Measurements from ENCODE around the gene CHD3. TPM values are rescaled to one million over a fixed set of nuclear protein-coding genes. Genes with fewer than 3 reads are reported as not detected.
A peak's percentile ranks its signal among the peaks of the same experiment; 100 is the strongest.

CHD3 gene
- total and polyA plus RNA-seq, 2 of the 13 experiments (the other 11 are each of a cell fraction or from before 2014, with no cell fraction given): 2.7 to 3.7 TPM

- TF ChIP-seq TBL1XR1 (IDR thresholded peaks at IDR 0.05; ENCODE audit: borderline replicate concordance, low read length, partially characterized antibody) (no peak), KLF16 (CRISPR knock-in tag; IDR thresholded peaks at IDR 0.05) (peak in 1 of 2 experiments; percentile 84; a peak in 2 of 4 replicates), RBFOX2 (IDR thresholded peaks at IDR 0.05; ENCODE audit: low read depth, low read length) (0 out of 2 replicates have a peak, but pooled peaks have one; percentile 38), TFDP1 (CRISPR knock-in tag; IDR thresholded peaks at IDR 0.05; ENCODE audit: borderline replicate concordance) (peak; percentile 91; the same call in 1 of the 2 replicates), E2F2 (CRISPR knock-in tag; IDR thresholded peaks at IDR 0.05; ENCODE audit: borderline replicate concordance) (peak; percentile 52; the same call in 1 of the 2 replicates), FLYWCH1 (CRISPR knock-in tag; IDR thresholded peaks at IDR 0.05) (0 out of 2 replicates have a peak, but pooled peaks have one; percentile 21), POLR2AphosphoS2 (IDR thresholded peaks at IDR 0.05; ENCODE audit: low read depth, low read length) (no peak), TP53 (CRISPR knock-in tag; conservative IDR thresholded peaks at IDR 0.05) (peak; percentile 78; the same call in 1 of the 2 replicates), ZC3H4 (CRISPR knock-in tag; IDR thresholded peaks at IDR 0.05; ENCODE audit: borderline replicate concordance) (no peak), PRDM15 (CRISPR knock-in tag; IDR thresholded peaks at IDR 0.05) (peak; percentile 69), RAD21 (CRISPR knock-in tag; IDR thresholded peaks at IDR 0.05) (no peak), CBX5 (CRISPR knock-in tag; IDR thresholded peaks at IDR 0.05; ENCODE audit: borderline replicate concordance) (peak; percentile 81), ZNF550 (CRISPR knock-in tag; IDR thresholded peaks at IDR 0.05; ENCODE audit: borderline replicate concordance) (no peak), ZNF335 (CRISPR knock-in tag; IDR thresholded peaks at IDR 0.05) (no peak), SMAD3 (CRISPR knock-in tag; IDR thresholded peaks at IDR 0.05) (no peak), ZNF749 (CRISPR knock-in tag; IDR thresholded peaks at IDR 0.05; ENCODE audit: borderline replicate concordance) (peak; percentile 57; the same call in 1 of the 2 replicates), THAP8 (CRISPR knock-in tag; IDR thresholded peaks at IDR 0.05; ENCODE audit: borderline replicate concordance) (no peak), HNRNPUL1 (IDR thresholded peaks at IDR 0.05; ENCODE audit: low read depth, low read length) (no peak), ZNF713 (CRISPR knock-in tag; IDR thresholded peaks at IDR 0.05) (no peak), ZNF703 (CRISPR knock-in tag; IDR thresholded peaks at IDR 0.05; ENCODE audit: borderline replicate concordance) (no peak)
- TF ChIP-seq, protein P1, sequence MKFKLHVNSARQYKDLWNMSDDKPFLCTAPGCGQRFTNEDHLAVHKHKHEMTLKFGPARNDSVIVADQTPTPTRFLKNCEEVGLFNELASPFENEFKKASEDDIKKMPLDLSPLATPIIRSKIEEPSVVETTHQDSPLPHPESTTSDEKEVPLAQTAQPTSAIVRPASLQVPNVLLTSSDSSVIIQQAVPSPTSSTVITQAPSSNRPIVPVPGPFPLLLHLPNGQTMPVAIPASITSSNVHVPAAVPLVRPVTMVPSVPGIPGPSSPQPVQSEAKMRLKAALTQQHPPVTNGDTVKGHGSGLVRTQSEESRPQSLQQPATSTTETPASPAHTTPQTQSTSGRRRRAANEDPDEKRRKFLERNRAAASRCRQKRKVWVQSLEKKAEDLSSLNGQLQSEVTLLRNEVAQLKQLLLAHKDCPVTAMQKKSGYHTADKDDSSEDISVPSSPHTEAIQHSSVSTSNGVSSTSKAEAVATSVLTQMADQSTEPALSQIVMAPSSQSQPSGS (CRISPR knock-in tag; IDR thresholded peaks at IDR 0.05): 0 out of 2 replicates have a peak, but pooled peaks have one; percentile 13
Measured at GRCh38 chr17:7915611-7916384, 27.2 kb downstream of the CHD3 start, which contains the start of gene RNF227 (continued).
